Left ventricle myocardium inferior (tissue), 1 donor: Measurements from ENCODE around the gene SLC5A2. TPM values are rescaled to one million over a fixed set of nuclear protein-coding genes. Genes with fewer than 3 reads are reported as not detected.

ENCODE experiments used
- DNase-seq: peaks from one replicate; pipeline ENCODE4 v3.0.0-alpha.2; 2020
- H3K27ac ChIP-seq: fragments of 200-600 bp; replicated peaks from 2 replicates; pipeline ENCODE4 v1.8.0; 2021
- H3K27me3 ChIP-seq: fragments of 200-600 bp; 2 replicates; pipeline ENCODE4 v1.8.0; 2021; ENCODE audit warnings: low read depth
- H3K36me3 ChIP-seq: fragments of 200-600 bp; 2 replicates; pipeline ENCODE4 v1.8.0; 2021
- H3K4me1 ChIP-seq: fragments of 200-600 bp; 2 replicates; pipeline ENCODE4 v1.8.0; 2021
- H3K4me3 ChIP-seq: fragments of 200-600 bp; 2 replicates; pipeline ENCODE4 v1.8.0; 2021; ENCODE audit warnings: mild to moderate bottlenecking, moderate library complexity
- H3K9me3 ChIP-seq: fragments of 200-600 bp; replicated peaks from 2 replicates; pipeline ENCODE4 v1.8.0; 2021
- intact Hi-C: fragments of 100-400 bp; cut with micrococcal nuclease; formaldehyde crosslinking; loops from one replicate; pipeline ENCODE4 v1.11.0; 2022
- total RNA-seq: library from RNA; stranded (reverse); fragmentation: NEBNext Ultra II Directional; extraction: Animal tissue kit (Norgen Biotek cat#: 25700); gene quantifications from one replicate; pipeline ENCODE4 v1.2.1, GENCODE V29; 2021
- TF ChIP-seq, protein P1 (sequence below): fragments of 200-600 bp; IDR thresholded peaks from 2 replicates; pipeline ENCODE4 v1.8.0; 2021; ENCODE audit warnings: antibody characterized with exemption, mild to moderate bottlenecking, borderline replicate concordance
- donor health status: DM: no; HTN: yes; CAD: no; lungs with severe emphysema.

The SLC5A2 gene
- total RNA-seq, 1 donor from 2014 or later = not detected

DNA sequence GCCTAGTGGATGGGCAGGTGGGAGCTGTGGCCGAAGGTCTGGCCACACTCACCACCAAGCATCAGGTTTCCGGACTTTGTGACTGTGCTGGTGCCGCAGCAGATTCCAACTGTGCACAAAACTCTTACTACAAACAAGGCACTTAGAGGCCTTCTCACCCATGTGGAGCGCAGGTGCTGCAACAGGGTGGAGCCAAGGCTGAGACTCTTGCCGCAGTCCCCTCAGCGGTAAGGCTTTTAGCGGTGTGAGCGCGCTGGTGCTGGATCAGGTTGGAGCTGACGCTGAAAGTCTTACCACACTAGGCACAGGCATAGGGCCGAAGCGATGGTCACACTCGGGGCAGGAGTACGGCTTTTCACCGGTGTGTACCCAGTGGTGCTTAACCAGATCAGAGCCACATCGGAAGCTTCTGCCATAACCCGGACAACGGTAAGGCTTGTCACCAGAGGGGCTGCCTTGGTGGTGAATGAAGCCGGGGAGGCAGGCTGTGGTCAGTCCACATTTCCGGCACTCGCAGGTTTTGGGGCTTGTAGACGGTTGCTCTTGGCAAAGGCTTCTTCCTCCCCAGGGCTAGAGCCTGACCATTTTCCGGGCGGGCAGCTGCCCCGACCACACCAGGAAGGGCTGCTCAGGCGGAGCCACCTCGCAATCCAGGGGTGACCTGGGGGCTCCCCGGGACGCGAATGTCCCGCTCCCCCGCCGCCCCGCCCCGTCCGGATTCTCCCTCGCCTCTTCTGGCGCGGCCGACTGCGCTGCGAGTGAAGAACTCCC is 24.7 kb upstream of the SLC5A2 start:
- H3K36me3 ChIP-seq = peaks cover 16% of the 10 kb centered on the region
- intact Hi-C loops = loop anchor here (10.0 kb wide), 1 partner anchor 473 kb away; the partner anchor contains the start of gene HSD3B7
- H3K27me3 ChIP-seq = no peaks in the 10 kb centered on the region
- H3K4me1 ChIP-seq = peaks cover 70% of the 10 kb centered on the region
- no peak for DNase-seq
- H3K4me3 ChIP-seq = peak overlapping the region; percentile 83
- peak overlapping the region; percentile 99 for H3K27ac ChIP-seq
- TF ChIP-seq, protein P1, sequence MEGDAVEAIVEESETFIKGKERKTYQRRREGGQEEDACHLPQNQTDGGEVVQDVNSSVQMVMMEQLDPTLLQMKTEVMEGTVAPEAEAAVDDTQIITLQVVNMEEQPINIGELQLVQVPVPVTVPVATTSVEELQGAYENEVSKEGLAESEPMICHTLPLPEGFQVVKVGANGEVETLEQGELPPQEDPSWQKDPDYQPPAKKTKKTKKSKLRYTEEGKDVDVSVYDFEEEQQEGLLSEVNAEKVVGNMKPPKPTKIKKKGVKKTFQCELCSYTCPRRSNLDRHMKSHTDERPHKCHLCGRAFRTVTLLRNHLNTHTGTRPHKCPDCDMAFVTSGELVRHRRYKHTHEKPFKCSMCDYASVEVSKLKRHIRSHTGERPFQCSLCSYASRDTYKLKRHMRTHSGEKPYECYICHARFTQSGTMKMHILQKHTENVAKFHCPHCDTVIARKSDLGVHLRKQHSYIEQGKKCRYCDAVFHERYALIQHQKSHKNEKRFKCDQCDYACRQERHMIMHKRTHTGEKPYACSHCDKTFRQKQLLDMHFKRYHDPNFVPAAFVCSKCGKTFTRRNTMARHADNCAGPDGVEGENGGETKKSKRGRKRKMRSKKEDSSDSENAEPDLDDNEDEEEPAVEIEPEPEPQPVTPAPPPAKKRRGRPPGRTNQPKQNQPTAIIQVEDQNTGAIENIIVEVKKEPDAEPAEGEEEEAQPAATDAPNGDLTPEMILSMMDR = peak; percentile 45
- no peaks in the 10 kb centered on the region for H3K9me3 ChIP-seq

DNA sequence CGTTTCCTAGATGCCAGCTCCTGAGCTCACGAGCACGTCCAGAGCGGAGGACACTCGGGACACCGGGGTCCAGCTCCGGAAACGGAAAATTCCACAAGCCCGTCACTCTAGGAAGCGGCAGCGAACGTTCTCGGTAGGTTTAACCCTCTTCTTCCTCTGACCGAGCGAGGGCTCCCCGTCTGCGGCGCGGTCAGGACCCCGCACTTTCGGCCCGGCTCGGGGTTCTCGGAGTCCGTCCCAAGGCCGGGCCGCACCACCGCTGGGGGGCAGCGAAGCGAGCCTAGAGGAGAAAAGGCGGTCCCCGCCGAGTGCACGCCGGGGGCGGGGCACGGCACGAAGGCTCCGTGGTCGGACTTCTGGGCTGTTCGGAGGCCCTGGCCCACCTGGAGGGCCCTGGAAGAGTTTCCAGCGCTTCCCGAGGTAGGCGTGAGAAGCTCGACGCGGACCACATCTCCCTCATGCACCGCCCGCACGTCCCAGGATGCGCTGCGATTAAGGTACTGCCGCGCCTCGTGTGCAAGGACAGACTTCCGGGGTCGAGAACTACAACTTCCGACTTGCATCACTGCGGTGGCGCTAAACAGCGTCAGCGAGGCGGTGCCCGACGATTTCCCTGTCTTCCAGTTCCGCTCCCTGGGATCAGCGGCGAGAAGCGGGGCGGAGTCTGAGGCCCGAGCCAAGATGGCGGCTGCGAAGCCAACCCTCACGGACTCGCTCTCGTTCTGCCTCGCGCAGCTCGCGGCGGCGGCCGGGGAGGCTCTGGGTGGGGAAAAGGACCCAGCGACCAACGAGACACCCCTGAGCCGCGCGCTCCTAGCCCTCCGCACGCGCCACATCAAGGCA is 23.9 kb upstream of the SLC5A2 start, which contains the start of gene ARMC5:
TSS of gene ARMC5 (plus strand) at position 658 of the 843 bp plus-strand sequence. CDS start at position 682, 24 bp downstream.
- Histone ChIP-seq H3K36me3 (peaks cover 22% of the 10 kb centered on the region), H3K27ac (peak within 1 kb of the TSS; percentile 99), H3K4me1 (peaks cover 62% of the 10 kb centered on the region), H3K27me3 (no peaks in the 10 kb centered on the region), H3K4me3 (peak within 1 kb of the TSS; percentile 83), H3K9me3 (no peaks in the 10 kb centered on the region)
- DNase-seq = peak; percentile 97
- intact Hi-C loops = loop anchor here (10.0 kb wide), 1 partner anchor 474 kb away; the partner anchor contains the start of gene HSD3B7
- TF ChIP-seq, protein P1 = peak; percentile 71

- Histone ChIP-seq H3K36me3 (peaks cover 30% of the 10 kb centered on the region), H3K27me3 (no peaks in the 10 kb centered on the region), H3K27ac (peak overlapping the region; percentile 99), H3K4me1 (peaks cover 55% of the 10 kb centered on the region), H3K4me3 (peak overlapping the region; percentile 83), H3K9me3 (no peaks in the 10 kb centered on the region)
- intact Hi-C loops = loop anchor here (10.0 kb wide), 1 partner anchor 475 kb away; the partner anchor contains the start of gene HSD3B7
- TF ChIP-seq, protein P1 = no peak
- peak; percentile 100 for DNase-seq
These were observed 23.0 kb upstream of the SLC5A2 start for GRCh38 chr16:31459687-31460581.

GRCh38 chr16:31460582-31461002 is 22.3 kb upstream of the SLC5A2 start:
- TF ChIP-seq, protein P1 = peak; percentile 62
- Histone ChIP-seq H3K27me3 (no peaks in the 10 kb centered on the region), H3K4me3 (peak overlapping the region; percentile 83), H3K36me3 (peaks cover 36% of the 10 kb centered on the region), H3K27ac (peak overlapping the region; percentile 99), H3K4me1 (peaks cover 48% of the 10 kb centered on the region), H3K9me3 (no peaks in the 10 kb centered on the region)
- intact Hi-C loops = no loop called here
- no peak for DNase-seq
